ENCODE measurements around the gene MEAK7. TPM values are rescaled to one million over a fixed set of nuclear protein-coding genes. Genes with fewer than 3 reads are reported as not detected.

MEAK7 gene
- total RNA-seq, 1 experiment from 2014 or later: 30.9 TPM

GRCh38 chr16:84537491-84538151 lies 33.2 kb upstream of the MEAK7 start:
- H3K9me3 Mint-ChIP-seq (ENCODE audit: unreplicated experiment): no peaks in the 10 kb centered on the region
- peak overlapping the region; percentile 73 for H3K27ac Mint-ChIP-seq (ENCODE audit: unreplicated experiment)
- no peak overlapping the region for H3K4me3 ChIP-seq (ENCODE audit: low read depth, low read length)
- no peaks in the 10 kb centered on the region for H3K36me3 ChIP-seq (ENCODE audit: control insufficient read depth, insufficient read depth, low read length)
- H3K27me3 Mint-ChIP-seq (ENCODE audit: insufficient read depth, unreplicated experiment): no peaks in the 10 kb centered on the region
- no TSS peak for BruUV-seq (replicated peaks)
- POLR2A ChIA-PET: interaction anchor here (0.5 kb wide), 1 partner anchor 14 kb away, joined by 3 read pairs; no protein-coding TSS in a partner anchor
- peaks cover 18% of the 10 kb centered on the region for H3K36me3 Mint-ChIP-seq (ENCODE audit: insufficient read depth, unreplicated experiment)
- H3K4me1 ChIP-seq: peaks cover 91% of the 10 kb centered on the region
- H3K4me1 Mint-ChIP-seq (ENCODE audit: low read depth, unreplicated experiment): peaks cover 38% of the 10 kb centered on the region
- intact Hi-C loops (cut with micrococcal nuclease; ENCODE audit: unreplicated experiment): no loop called here
- TF ChIP-seq CTCF (IDR thresholded peaks at IDR 0.05; ENCODE audit: insufficient read depth in 1 of 2, low read depth in 1 of 2, low read length in 1 of 2, severe bottlenecking in 1 of 2, unreplicated experiment in 1 of 2): no peak
- no peaks in the 10 kb centered on the region for H3K27me3 ChIP-seq (replicated peaks; ENCODE audit: control insufficient read depth, insufficient read depth, low read length)
- H3K4me3 Mint-ChIP-seq (ENCODE audit: unreplicated experiment): no peak overlapping the region
- no peaks in the 10 kb centered on the region for H3K9me3 ChIP-seq
- CTCF ChIA-PET: no interaction called here
- no peak for DNase-seq

GRCh38 chr16:84535851-84536250 lies 31.4 kb upstream of the MEAK7 start:
- H3K4me1 Mint-ChIP-seq (ENCODE audit: low read depth, unreplicated experiment): peaks cover 40% of the 10 kb centered on the region

GRCh38 chr16:84535408-84535807 lies 30.9 kb upstream of the MEAK7 start:
- Mint-ChIP-seq H3K27ac (ENCODE audit: unreplicated experiment) (peak overlapping the region; percentile 80), H3K9me3 (ENCODE audit: unreplicated experiment) (no peaks in the 10 kb centered on the region), H3K4me3 (ENCODE audit: unreplicated experiment) (peak overlapping the region; percentile 61), H3K36me3 (ENCODE audit: insufficient read depth, unreplicated experiment) (peaks cover 33% of the 10 kb centered on the region), H3K4me1 (ENCODE audit: low read depth, unreplicated experiment) (peaks cover 43% of the 10 kb centered on the region), H3K27me3 (ENCODE audit: insufficient read depth, unreplicated experiment) (no peaks in the 10 kb centered on the region)
- peak; percentile 94 to 95 for DNase-seq
- CTCF ChIA-PET: interaction anchor here (1.1 kb wide), 1 partner anchor 34 kb away, joined by 4 read pairs; no protein-coding TSS in a partner anchor
- Histone ChIP-seq H3K4me3 (ENCODE audit: low read depth, low read length) (no peak overlapping the region), H3K27me3 (replicated peaks; ENCODE audit: control insufficient read depth, insufficient read depth, low read length) (no peaks in the 10 kb centered on the region), H3K36me3 (ENCODE audit: control insufficient read depth, insufficient read depth, low read length) (no peaks in the 10 kb centered on the region), H3K4me1 (peaks cover 87% of the 10 kb centered on the region), H3K9me3 (no peaks in the 10 kb centered on the region)
- BruUV-seq (replicated peaks): TSS peak; percentile 25
- TF ChIP-seq CTCF (IDR thresholded peaks at IDR 0.05; ENCODE audit: insufficient read depth in 1 of 2, low read depth in 1 of 2, low read length in 1 of 2, severe bottlenecking in 1 of 2, unreplicated experiment in 1 of 2): no peak
- intact Hi-C loops (cut with micrococcal nuclease; ENCODE audit: unreplicated experiment): loop anchor here (1.0 kb wide), 3 partner anchors 21 to 34 kb away; no protein-coding TSS in a partner anchor
- POLR2A ChIA-PET: interaction anchor here (0.6 kb wide), 1 partner anchor 29 kb away, joined by 6 read pairs; no protein-coding TSS in a partner anchor

More at GRCh38 chr16:84535851-84536250, 31.4 kb upstream of the MEAK7 start:
- POLR2A ChIA-PET: interaction anchor here (0.5 to 0.6 kb wide), 2 partner anchors 20 to 34 kb away, joined by 3 read pairs; no protein-coding TSS in a partner anchor
- intact Hi-C loops (cut with micrococcal nuclease; ENCODE audit: unreplicated experiment): loop anchor here (1.0 kb wide), 4 partner anchors 20 to 82 kb away; partner anchors contain the start of gene COTL1
- no TSS peak for BruUV-seq (replicated peaks)
- CTCF ChIA-PET: interaction anchor here (0.6 kb wide), 2 partner anchors 29 to 170 kb away, joined by 3 read pairs; no protein-coding TSS in a partner anchor
- DNase-seq: peak; percentile 74 to 77
- TF ChIP-seq CTCF (IDR thresholded peaks at IDR 0.05; ENCODE audit: insufficient read depth in 1 of 2, low read depth in 1 of 2, low read length in 1 of 2, severe bottlenecking in 1 of 2, unreplicated experiment in 1 of 2): no peak
- H3K9me3 ChIP-seq: no peaks in the 10 kb centered on the region
- peak overlapping the region; percentile 16 for H3K4me3 Mint-ChIP-seq (ENCODE audit: unreplicated experiment)
- H3K27me3 ChIP-seq (replicated peaks; ENCODE audit: control insufficient read depth, insufficient read depth, low read length): no peaks in the 10 kb centered on the region
- no peaks in the 10 kb centered on the region for H3K9me3 Mint-ChIP-seq (ENCODE audit: unreplicated experiment)
- H3K4me3 ChIP-seq (ENCODE audit: low read depth, low read length): no peak overlapping the region
- peaks cover 92% of the 10 kb centered on the region for H3K4me1 ChIP-seq
- peaks cover 33% of the 10 kb centered on the region for H3K36me3 Mint-ChIP-seq (ENCODE audit: insufficient read depth, unreplicated experiment)
- H3K36me3 ChIP-seq (ENCODE audit: control insufficient read depth, insufficient read depth, low read length): no peaks in the 10 kb centered on the region
- H3K27me3 Mint-ChIP-seq (ENCODE audit: insufficient read depth, unreplicated experiment): no peaks in the 10 kb centered on the region
- H3K27ac Mint-ChIP-seq (ENCODE audit: unreplicated experiment): peak overlapping the region; percentile 80
